NCI-H1436 treated with DMSO at 0.1 percent for 48 hours (cell line): ENCODE data around the gene NBPF1.
A peak's percentile ranks its signal among the peaks of the same experiment; 100 is the strongest.
"Not testable (repeated sequence)": the region's sequence is repeated elsewhere in the genome, so short reads cannot be mapped to it uniquely, and the experiment has no call there.

Experiments
- DNase-seq: peaks from one replicate; lab custom pipeline; 2025; lab: John Stamatoyannopoulos, UW

NBPF1 gene

GRCh38 chr1:16613185-16614147 is at the start of gene NBPF1:
Gene NBPF1 (minus strand): TSS chr1:16613564.
- peak; percentile 98 for DNase-seq

- not testable (repeated sequence) for DNase-seq
Measured at GRCh38 chr1:16658234-16658633, 44.9 kb upstream of the NBPF1 start.

- not testable (repeated sequence) for DNase-seq
Measured at GRCh38 chr1:16656981-16657683, 43.8 kb upstream of the NBPF1 start.

GRCh38 chr1:16656574-16656973 is 43.2 kb upstream of the NBPF1 start:
- not testable (repeated sequence) for DNase-seq

DNA sequence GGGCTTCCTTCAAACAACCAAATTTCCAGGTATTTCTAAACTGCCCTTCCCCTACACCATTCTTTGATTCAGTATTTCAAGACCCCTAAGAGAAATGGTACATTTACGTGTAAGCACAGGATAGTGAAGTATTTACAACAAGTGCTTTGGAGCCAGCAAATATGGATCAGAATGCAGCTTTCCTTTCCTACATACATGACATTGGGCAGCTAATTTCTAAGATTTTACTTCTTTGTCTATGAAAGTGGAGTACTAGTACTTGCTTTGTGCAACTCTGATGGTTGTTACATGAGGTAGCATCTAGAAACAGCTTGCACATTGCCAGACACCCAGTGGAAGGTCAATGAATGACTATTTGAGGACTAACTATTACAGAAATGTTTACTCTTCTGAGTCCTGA is 38.2 kb upstream of the NBPF1 start:
- DNase-seq = not testable (repeated sequence)

DNA sequence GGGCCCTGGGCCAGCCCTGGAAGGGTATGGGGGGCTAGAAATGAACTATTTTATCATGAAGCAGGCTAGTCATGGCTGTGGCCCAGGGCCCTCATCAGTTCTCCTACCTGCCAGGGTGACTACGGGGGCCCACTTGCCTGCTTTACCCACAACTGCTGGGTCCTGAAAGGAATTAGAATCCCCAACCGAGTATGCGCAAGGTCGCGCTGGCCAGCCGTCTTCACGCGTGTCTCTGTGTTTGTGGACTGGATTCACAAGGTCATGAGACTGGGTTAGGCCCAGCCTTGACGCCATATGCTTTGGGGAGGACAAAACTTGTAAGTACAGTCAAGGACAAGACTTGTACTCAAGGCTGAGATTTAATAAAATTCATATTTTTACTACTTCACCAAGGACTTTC is 36.6 kb upstream of the NBPF1 start:
- DNase-seq = not testable (repeated sequence)

GRCh38 chr1:16649390-16649789 is 36.0 kb upstream of the NBPF1 start:
- DNase-seq = not testable (repeated sequence)

DNA sequence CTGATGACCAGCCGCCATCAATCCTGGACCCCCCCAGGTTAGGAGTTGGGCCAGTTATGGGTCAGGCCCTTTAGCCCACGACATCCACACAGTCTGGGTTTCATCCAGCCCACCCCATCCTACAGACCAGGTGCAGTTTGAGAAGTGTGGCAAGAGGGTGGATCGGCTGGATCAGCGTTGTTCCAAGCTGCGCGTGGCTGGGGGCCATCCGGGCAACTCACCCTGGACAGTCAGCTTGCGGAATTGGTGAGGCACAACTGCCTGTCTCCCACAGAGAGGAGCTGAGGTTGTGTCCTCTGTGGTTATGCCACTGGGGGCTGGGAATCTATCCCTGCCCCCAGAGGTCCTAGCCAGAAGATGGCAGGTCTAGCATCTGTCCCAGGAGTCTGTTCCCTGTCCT is 35.4 kb upstream of the NBPF1 start:
- not testable (repeated sequence) for DNase-seq

DNA sequence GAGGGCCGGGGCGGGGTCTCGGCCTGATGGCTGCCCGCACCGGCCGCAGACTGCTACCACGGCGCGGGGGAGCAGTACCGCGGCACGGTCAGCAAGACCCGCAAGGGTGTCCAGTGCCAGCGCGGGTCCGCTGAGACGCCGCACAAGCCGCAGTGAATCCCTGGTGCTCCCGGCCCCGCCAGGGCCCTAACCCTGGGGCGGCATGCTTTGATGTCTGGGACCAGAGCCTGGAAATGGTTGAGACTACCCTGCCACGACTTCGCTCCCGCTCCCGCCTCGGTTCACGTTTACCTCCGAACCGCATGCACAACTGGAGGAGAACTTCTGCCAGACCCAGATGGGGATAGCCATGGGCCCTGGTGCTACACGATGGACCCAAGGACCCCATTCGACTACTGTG is 34.9 kb upstream of the NBPF1 start:
- not testable (repeated sequence) for DNase-seq

DNA sequence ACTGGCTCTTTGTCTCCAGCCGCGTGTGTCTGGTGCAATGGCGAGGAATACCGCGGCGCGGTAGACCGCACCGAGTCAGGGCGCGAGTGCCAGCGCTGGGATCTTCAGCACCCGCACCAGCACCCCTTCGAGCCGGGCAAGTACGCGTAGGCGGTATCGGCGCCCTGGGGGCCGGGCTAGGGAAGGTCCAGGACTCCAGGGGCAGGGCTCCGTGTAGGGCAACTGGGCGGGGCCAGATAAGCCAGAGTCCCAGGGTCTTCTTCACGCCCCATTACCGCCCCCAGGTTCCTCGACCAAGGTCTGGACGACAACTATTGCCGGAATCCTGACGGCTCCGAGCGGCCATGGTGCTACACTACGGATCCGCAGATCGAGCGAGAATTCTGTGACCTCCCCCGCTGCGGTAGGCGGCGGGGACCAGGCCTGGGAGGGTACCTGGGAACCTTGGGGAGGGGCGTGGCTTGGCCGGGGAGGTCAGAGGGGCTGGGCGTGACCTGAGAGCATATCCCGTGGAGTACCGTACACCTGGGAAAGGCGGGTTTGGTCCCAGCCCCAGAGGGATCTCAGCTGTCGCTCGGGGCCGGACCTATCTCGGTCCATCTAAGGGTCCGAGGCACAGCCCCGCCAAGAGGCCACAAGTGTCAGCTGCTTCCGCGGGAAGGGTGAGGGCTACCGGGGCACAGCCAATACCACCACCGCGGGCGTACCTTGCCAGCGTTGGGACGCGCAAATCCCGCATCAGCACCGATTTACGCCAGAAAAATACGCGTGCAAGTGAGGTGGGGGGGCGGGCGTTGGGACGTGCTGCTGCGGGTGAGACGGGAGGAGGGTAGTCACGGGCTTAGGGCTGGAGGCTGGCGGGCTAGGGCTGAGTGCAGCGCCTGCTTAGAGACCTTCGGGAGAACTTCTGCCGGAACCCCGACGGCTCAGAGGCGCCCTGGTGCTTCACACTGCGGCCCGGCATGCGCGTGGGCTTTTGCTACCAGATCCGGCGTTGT is 34.1 kb upstream of the NBPF1 start:
- DNase-seq = not testable (repeated sequence)

DNA sequence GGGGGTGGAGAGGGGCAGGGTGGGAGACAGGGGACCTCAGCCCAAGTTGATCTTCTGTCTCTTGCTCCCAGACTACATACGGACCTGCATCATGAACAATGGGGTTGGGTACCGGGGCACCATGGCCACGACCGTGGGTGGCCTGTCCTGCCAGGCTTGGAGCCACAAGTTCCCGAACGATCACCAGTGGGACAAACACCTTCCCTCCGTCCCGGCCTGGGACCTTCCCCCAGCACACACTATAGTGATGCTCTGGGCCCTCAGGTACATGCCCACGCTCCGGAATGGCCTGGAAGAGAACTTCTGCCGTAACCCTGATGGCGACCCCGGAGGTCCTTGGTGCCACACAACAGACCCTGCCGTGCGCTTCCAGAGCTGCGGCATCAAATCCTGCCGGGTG is 33.4 kb upstream of the NBPF1 start:
- DNase-seq = not testable (repeated sequence)

GRCh38 chr1:16646061-16646664 is 32.8 kb upstream of the NBPF1 start:
- not testable (repeated sequence) for DNase-seq

DNA sequence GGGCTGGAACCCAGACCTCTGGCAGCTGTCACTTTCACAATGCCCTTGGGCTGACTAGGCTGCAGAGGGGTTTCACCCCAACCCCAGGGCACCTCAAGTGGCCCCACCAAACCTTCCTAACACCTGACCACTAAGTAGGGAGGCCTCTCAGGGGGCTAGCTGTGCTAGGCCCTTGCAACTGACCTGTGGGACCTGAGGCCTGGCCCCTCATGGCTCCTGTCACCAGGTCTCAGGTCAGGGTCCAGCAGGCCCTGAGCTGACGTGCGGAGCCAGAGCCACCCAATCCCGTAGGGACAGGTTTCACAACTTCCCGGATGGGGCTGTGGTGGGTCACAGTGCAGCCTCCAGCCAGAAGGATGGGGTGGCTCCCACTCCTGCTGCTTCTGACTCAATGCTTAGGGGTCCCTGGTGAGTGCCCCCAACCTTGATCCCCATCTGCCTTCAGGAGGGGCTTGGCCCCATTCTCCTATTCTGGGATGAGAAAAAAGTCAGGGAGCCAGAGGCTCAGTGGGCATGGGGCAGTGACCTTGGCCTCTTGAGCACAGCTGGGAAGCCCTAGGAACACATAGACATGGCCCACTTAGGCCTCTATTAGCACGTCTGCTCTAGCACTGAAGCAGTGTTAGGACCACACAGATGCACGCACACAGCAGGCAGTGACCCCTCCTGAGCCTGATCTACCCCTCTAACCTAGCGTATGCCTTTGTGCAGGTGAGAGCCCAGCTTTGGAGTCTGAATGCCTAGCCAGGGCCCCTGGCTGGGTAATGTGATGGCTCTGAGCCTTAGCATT is 32.1 kb upstream of the NBPF1 start:
- not testable (repeated sequence) for DNase-seq

GRCh38 chr1:16644482-16645270 is 31.3 kb upstream of the NBPF1 start:
- peak; percentile 68 for DNase-seq

DNA sequence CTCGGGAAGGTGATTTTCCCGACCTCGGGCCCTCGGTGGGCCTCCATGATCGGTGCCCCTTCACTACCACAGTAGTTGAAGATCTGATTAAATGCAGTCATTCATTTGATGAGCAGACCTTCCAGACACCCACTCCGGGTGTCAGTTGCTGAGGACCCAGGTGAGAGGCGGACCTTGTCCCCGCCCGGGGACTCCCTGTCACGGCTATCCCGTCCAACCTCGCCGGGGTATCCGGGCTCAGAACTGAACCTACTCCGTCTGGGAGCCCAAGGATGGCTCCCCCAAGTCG is 30.8 kb upstream of the NBPF1 start:
- no peak for DNase-seq

GRCh38 chr1:16643476-16644192 is 30.3 kb upstream of the NBPF1 start:
- not testable (repeated sequence) for DNase-seq

DNA sequence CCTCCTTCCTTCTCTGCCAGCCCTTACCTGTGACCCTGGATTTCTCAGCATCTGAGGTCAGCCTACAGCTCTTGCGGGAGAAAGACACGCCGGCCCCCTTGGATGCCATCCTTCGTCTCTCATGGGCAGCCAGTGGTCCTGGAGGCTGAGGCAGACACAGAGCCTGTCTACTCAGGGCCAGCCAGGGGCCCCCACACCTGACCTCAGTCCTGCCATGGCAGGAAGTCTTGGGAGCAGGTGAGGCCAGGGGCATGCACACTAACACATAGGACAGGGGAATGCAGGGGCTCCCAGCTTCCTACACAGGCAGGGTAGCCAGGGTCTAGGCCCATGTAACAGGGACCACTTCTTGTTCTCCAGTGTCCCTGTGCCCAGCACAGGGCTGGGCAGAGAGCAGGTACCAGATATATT is 29.6 kb upstream of the NBPF1 start:
- not testable (repeated sequence) for DNase-seq

- not testable (repeated sequence) for DNase-seq
Measured at GRCh38 chr1:16642025-16642966, 28.9 kb upstream of the NBPF1 start.
